Breast epithelium (tissue), 4 donors: Measurements from ENCODE around the gene TANGO2. TPM values are rescaled to one million over a fixed set of nuclear protein-coding genes. Genes with fewer than 3 reads are reported as not detected.

ENCODE experiments used
- DNase-seq, 2 donors: peaks; one replicate each; pipeline ENCODE4 v3.0.0-alpha.2; 2019; ENCODE audit warnings: low spot score in 2 of 2
- H3K27ac ChIP-seq, 2 donors: fragments of 200-600 bp; sonication (generic) in 1 of 2; one replicate each; pipeline ENCODE4 v1.5.1; 2016 to 2019; ENCODE audit warnings: mild to moderate bottlenecking in 1 of 2
- H3K27me3 ChIP-seq, 2 donors: fragments of 200-600 bp; sonication (generic) in 1 of 2; one replicate each; pipeline versions ENCODE4 v1.5.1 to v1.6.0; 2017 to 2019; ENCODE audit warnings: control low read depth in 1 of 2, mild to moderate bottlenecking in 1 of 2
- H3K36me3 ChIP-seq: fragments of 200-600 bp; one replicate; pipeline ENCODE4 v1.5.1; 2019
- H3K4me1 ChIP-seq, 2 donors: fragments of 200-600 bp; sonication (generic); one replicate each; pipeline ENCODE4 v1.5.1; 2016 to 2019; ENCODE audit warnings: control low read depth in 1 of 2
- H3K4me3 ChIP-seq, 3 donors: fragments of 200-600 bp; sonication (generic); 1 replicate in 2 of 3; 2 replicates in 1 of 3; pipeline ENCODE4 v1.5.1; 2016 to 2019; ENCODE audit warnings: mild to moderate bottlenecking in 3 of 3, moderate library complexity in 2 of 3
- H3K9me3 ChIP-seq, 2 donors: fragments of 200-600 bp; sonication (generic) in 1 of 2; one replicate each; pipeline ENCODE4 v1.5.1; 2016 to 2019; ENCODE audit warnings: control low read depth in 1 of 2
- CTCF ChIP-seq, 3 donors: fragments of 450-650 bp; IDR thresholded peaks; one replicate each; pipeline ENCODE4 v1.5.1; 2016 to 2017; ENCODE audit warnings: antibody characterized with exemption in 3 of 3, mild to moderate bottlenecking in 3 of 3, moderate library complexity in 3 of 3
- POLR2A ChIP-seq: fragments of 450-650 bp; IDR thresholded peaks from one replicate; pipeline ENCODE4 v1.6.1; 2016; ENCODE audit warnings: antibody characterized with exemption, mild to moderate bottlenecking, moderate library complexity
- POLR2AphosphoS5 ChIP-seq, 3 donors: sonication (generic); formaldehyde crosslinking; IDR thresholded peaks; one replicate each; pipeline ENCODE4 v1.6.1; 2017; ENCODE audit warnings: antibody characterized with exemption in 3 of 3
- intact Hi-C: fragments of 100-400 bp; cut with DNase I; formaldehyde crosslinking; loops from one replicate; pipeline ENCODE4 v1.15.1; 2023; ENCODE audit warnings: low total_unique reads
- total RNA-seq, 3 donors: library from RNA; depleted of rRNA; stranded (reverse); fragments of >200 nt; gene quantifications; one replicate each; pipeline ENCODE4 v1.1.0, GENCODE V29; 2016

Gene TANGO2
- total RNA-seq, 3 donors from 2014 or later, result 25.9 to 55.4 (median 33.4) TPM

DNA sequence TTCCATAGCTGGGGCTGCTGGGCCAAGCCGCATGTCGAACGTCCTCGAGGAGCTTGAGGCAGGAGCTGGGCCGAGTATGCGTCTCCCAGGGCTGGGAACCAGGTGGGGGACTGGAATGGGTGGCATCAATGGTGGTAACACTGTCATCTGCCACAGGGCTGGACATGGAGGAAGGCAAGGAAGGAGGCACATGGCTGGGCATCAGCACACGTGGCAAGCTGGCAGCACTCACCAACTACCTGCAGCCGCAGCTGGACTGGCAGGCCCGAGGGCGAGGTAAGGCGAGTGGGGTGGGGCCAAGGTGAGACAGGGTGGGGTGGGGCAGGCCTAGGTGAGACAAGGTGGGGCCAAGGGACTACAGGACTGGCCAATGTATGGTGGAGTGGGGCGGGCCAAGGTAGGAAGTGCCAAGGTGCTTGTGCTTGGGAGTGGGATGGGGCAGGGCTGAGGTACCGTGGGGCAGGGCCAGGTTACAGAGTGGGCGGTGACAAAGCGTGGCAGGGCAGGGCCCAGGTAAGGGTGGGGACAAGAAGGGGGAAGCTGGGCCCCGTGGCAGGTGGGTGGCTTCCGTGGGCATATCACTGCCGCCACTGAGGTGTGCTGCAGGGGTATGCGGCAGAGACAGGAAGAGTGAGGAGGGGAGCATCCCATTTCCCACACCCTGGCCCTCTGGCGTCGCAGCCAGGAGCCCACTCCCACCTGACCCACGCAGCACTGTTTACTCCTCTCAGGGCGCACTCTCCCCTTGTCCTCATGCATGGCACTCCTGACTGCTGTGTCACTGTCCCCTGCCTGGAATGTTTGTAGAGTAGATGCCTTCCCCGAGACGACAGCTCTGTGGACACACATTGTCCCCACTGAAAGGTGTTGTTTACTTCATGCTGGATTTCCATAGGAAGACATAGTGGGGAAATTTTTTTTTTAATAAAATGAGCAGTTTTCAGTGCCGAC is 31.7 kb downstream of the TANGO2 start:
- TF ChIP-seq CTCF (IDR thresholded peaks at IDR 0.05) (no peak), POLR2A (no peak), POLR2AphosphoS5 (IDR thresholded peaks at IDR 0.05) (no peak)
- DNase-seq, result no peak
- intact Hi-C loops, result no loop called here

GRCh38 chr22:20053407-20054033 is 32.6 kb downstream of the TANGO2 start:
- DNase-seq, result no peak
- no peak for TF ChIP-seq POLR2A
- TF ChIP-seq CTCF (IDR thresholded peaks at IDR 0.05), result no peak
- no peak for TF ChIP-seq POLR2AphosphoS5 (IDR thresholded peaks at IDR 0.05)
- intact Hi-C loops, result no loop called here
- Histone ChIP-seq H3K36me3 (no peaks in the 10 kb centered on the region), H3K27me3 (no peaks in the 10 kb centered on the region), H3K9me3 (no peaks in the 10 kb centered on the region), H3K27ac (no peak overlapping the region), H3K4me1 (no peaks in the 10 kb centered on the region), H3K4me3 (no peak overlapping the region)

More for the DNA sequence above, 31.7 kb downstream of the TANGO2 start:
- H3K9me3 ChIP-seq, result no peaks in the 10 kb centered on the region
- no peaks in the 10 kb centered on the region for H3K36me3 ChIP-seq
- H3K27me3 ChIP-seq, result no peaks in the 10 kb centered on the region
- H3K4me3 ChIP-seq, result no peak overlapping the region
- H3K27ac ChIP-seq, result no peak overlapping the region
- no peaks in the 10 kb centered on the region for H3K4me1 ChIP-seq

DNA sequence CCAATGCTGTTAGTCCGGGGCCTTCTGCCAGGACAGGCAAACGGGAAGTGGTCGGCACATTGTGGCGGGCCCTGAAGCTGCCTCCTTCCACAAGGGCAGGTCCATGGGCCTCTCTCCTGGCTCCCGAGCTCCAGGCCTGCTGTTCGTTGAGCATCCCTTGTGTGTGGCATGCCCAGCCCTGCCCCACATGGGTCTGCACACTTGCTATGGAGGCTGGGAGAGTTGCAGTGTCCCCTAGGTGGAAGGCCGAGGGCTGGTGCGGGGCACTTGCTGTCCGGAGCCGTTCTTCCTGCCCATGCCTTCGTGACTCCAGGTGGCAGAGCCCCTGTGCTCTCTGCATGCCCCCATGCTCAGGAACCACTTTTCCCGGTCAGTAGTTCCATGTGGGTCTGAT is 33.1 kb downstream of the TANGO2 start:
- Histone ChIP-seq H3K27me3 (no peaks in the 10 kb centered on the region), H3K4me3 (no peak overlapping the region), H3K27ac (no peak overlapping the region), H3K36me3 (no peaks in the 10 kb centered on the region), H3K4me1 (no peaks in the 10 kb centered on the region), H3K9me3 (no peaks in the 10 kb centered on the region)
- DNase-seq, result no peak
- intact Hi-C loops, result no loop called here
- TF ChIP-seq POLR2AphosphoS5 (IDR thresholded peaks at IDR 0.05) (no peak), POLR2A (no peak), CTCF (IDR thresholded peaks at IDR 0.05) (no peak)

GRCh38 chr22:20054485-20054884 is 33.6 kb downstream of the TANGO2 start:
- Histone ChIP-seq H3K4me1 (no peaks in the 10 kb centered on the region), H3K27me3 (no peaks in the 10 kb centered on the region), H3K36me3 (no peaks in the 10 kb centered on the region), H3K27ac (no peak overlapping the region), H3K9me3 (no peaks in the 10 kb centered on the region), H3K4me3 (no peak overlapping the region)
- no peak for DNase-seq
- intact Hi-C loops, result no loop called here
- TF ChIP-seq POLR2AphosphoS5 (IDR thresholded peaks at IDR 0.05) (no peak), CTCF (IDR thresholded peaks at IDR 0.05) (no peak), POLR2A (no peak)

DNA sequence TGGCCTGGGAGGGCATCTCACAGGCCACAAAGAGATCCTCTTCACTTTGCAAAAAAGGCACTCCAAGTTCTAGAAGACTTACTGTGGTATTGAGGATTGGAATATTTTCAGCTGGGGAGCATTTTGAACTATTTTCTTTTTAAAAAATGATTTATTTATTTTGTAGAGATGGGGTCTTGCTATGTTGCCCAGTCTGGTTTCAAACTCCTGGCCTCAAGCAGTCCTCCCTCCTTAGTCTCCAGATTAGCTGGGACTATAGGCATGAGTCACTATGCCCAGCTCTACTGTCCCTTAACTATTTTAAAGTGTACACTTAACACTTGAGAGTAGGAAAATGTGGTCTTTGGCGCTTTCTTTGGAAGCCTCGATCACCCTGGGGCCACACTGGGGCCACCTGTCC is 34.2 kb downstream of the TANGO2 start:
- Histone ChIP-seq H3K27ac (no peak overlapping the region), H3K27me3 (no peaks in the 10 kb centered on the region), H3K36me3 (no peaks in the 10 kb centered on the region), H3K4me1 (no peaks in the 10 kb centered on the region), H3K9me3 (no peaks in the 10 kb centered on the region), H3K4me3 (no peak overlapping the region)
- TF ChIP-seq CTCF (IDR thresholded peaks at IDR 0.05) (no peak), POLR2AphosphoS5 (IDR thresholded peaks at IDR 0.05) (no peak), POLR2A (no peak)
- intact Hi-C loops, result no loop called here
- no peak for DNase-seq
